Right atrium auricular region (tissue), 2 donors: ENCODE data around the gene S100A10. TPM values are rescaled to one million over a fixed set of nuclear protein-coding genes. Genes with fewer than 3 reads are reported as not detected.
A peak's percentile ranks its signal among the peaks of the same experiment; 100 is the strongest.

Source experiments
- DNase-seq: peaks from one replicate; pipeline ENCODE4 v3.0.0-alpha.2; 2019; ENCODE audit warnings: low spot score
- H3K27ac ChIP-seq, 2 donors: fragments of 200-600 bp; sonication (generic); 1 replicate in 1 of 2; 2 replicates in 1 of 2; pipeline ENCODE4 v1.5.1; 2016 to 2019
- H3K27me3 ChIP-seq, 2 donors: fragments of 200-600 bp; sonication (generic); one replicate each; pipeline versions ENCODE4 v1.5.1 to v1.6.0; 2017 to 2019
- H3K36me3 ChIP-seq: fragments of 200-600 bp; sonication (generic); one replicate; pipeline ENCODE4 v1.5.1; 2016
- H3K4me1 ChIP-seq, 2 donors: fragments of 200-600 bp; sonication (generic); one replicate each; pipeline versions ENCODE4 v1.5.1 to v1.6.0; 2017 to 2019
- H3K4me3 ChIP-seq, 2 donors: fragments of 200-600 bp; sonication (generic); 1 replicate in 1 of 2; 2 replicates in 1 of 2; pipeline ENCODE4 v1.5.1; 2017 to 2019; ENCODE audit warnings: mild to moderate bottlenecking in 1 of 2, moderate library complexity in 1 of 2
- H3K9me3 ChIP-seq, 2 donors: fragments of 200-600 bp; sonication (generic); one replicate each; pipeline ENCODE4 v1.5.1; 2019
- CTCF ChIP-seq, 2 donors: fragments of 200-600 bp; sonication (generic); IDR thresholded peaks; one replicate each; pipeline ENCODE4 v1.5.1; 2019; ENCODE audit warnings: antibody characterized with exemption in 2 of 2
- total RNA-seq, 2 donors: library from RNA; depleted of rRNA; stranded (reverse); fragments of >200 nt; gene quantifications; one replicate each; pipeline ENCODE4 v1.1.0, GENCODE V29; 2016

S100A10 gene
- total RNA-seq, 2 donors from 2014 or later: 75.2 to 116 TPM

GRCh38 chr1:152036267-152037216 is 42.9 kb upstream of the S100A10 start, which contains the start of gene S100A11:
S100A11 (minus strand) TSS chr1:152037004; CDS start chr1:152036915, 89 bp downstream.
- H3K27me3 ChIP-seq: no peaks in the 10 kb centered on the region
- H3K27ac ChIP-seq: peak within 1 kb of the TSS; percentile 80 to 98
- no peaks in the 10 kb centered on the region for H3K9me3 ChIP-seq
- H3K36me3 ChIP-seq: peaks cover 19% of the 10 kb centered on the region
- peak; percentile 92 for DNase-seq
- no peak for TF ChIP-seq CTCF (IDR thresholded peaks at IDR 0.05)
- H3K4me3 ChIP-seq: peak within 1 kb of the TSS; percentile 63 to 70
- H3K4me1 ChIP-seq: peaks cover 0 to 29% of the 10 kb centered on the region in 2 donors

GRCh38 chr1:152035539-152036266 is 42.0 kb upstream of the S100A10 start:
- no peak for DNase-seq

GRCh38 chr1:152034654-152035538 is 41.2 kb upstream of the S100A10 start:
- DNase-seq: peak; percentile 68
- Histone ChIP-seq H3K4me3 (peak overlapping the region; percentile 63 to 70), H3K36me3 (peaks cover 26% of the 10 kb centered on the region), H3K9me3 (no peaks in the 10 kb centered on the region), H3K4me1 (peaks cover 0 to 29% of the 10 kb centered on the region in 2 donors), H3K27me3 (no peaks in the 10 kb centered on the region), H3K27ac (peak overlapping the region; percentile 80 to 98)
- TF ChIP-seq CTCF (IDR thresholded peaks at IDR 0.05): peak; percentile 60 to 75

More at GRCh38 chr1:152035539-152036266, 42.0 kb upstream of the S100A10 start:
- Histone ChIP-seq H3K27me3 (no peaks in the 10 kb centered on the region), H3K4me1 (peaks cover 0 to 29% of the 10 kb centered on the region in 2 donors), H3K9me3 (no peaks in the 10 kb centered on the region), H3K4me3 (peak overlapping the region; percentile 63 to 70), H3K36me3 (peaks cover 22% of the 10 kb centered on the region), H3K27ac (peak overlapping the region; percentile 80 to 98)
- no peak for TF ChIP-seq CTCF (IDR thresholded peaks at IDR 0.05)

- Histone ChIP-seq H3K36me3 (peaks cover 26% of the 10 kb centered on the region), H3K4me3 (peak overlapping the region; percentile 63 to 70), H3K9me3 (no peaks in the 10 kb centered on the region), H3K4me1 (peaks cover 0 to 29% of the 10 kb centered on the region in 2 donors), H3K27ac (peak overlapping the region; percentile 80 to 98), H3K27me3 (no peaks in the 10 kb centered on the region)
- no peak for TF ChIP-seq CTCF (IDR thresholded peaks at IDR 0.05)
- DNase-seq: no peak
Observed at GRCh38 chr1:152034324-152034653, 40.6 kb upstream of the S100A10 start.

GRCh38 chr1:152029929-152030211 is 36.2 kb upstream of the S100A10 start:
- Histone ChIP-seq H3K9me3 (no peaks in the 10 kb centered on the region), H3K4me3 (no peak overlapping the region), H3K36me3 (peaks cover 26% of the 10 kb centered on the region), H3K4me1 (peaks cover 0 to 16% of the 10 kb centered on the region in 2 donors), H3K27ac (no peak overlapping the region), H3K27me3 (no peaks in the 10 kb centered on the region)
- no peak for DNase-seq
- no peak for TF ChIP-seq CTCF (IDR thresholded peaks at IDR 0.05)
